Measurements from ENCODE around the gene CLASP1.

GRCh38 chr2:121319941-121320340 is 329.3 kb downstream of the CLASP1 start:
- TF ChIP-seq CTCF (conservative IDR thresholded peaks at IDR 0.05) (no peak), ZFX (IDR thresholded peaks at IDR 0.05) (no peak)
